VCaP (cell line): ENCODE results near the gene PGAP3.
A peak's percentile ranks its signal among the peaks of the same experiment; 100 is the strongest.

Experiments used
- H3K27ac ChIP-seq: fragments of 450-650 bp; 2 replicates; pipeline ENCODE4 v1.5.1; 2017
- TF ChIP-seq, protein P1 (sequence below): fragments of 450-650 bp; conservative IDR thresholded peaks from 2 replicates; pipeline ENCODE4 v1.5.1; 2017; ENCODE audit warnings: mild to moderate bottlenecking, moderate library complexity

PGAP3 gene

DNA sequence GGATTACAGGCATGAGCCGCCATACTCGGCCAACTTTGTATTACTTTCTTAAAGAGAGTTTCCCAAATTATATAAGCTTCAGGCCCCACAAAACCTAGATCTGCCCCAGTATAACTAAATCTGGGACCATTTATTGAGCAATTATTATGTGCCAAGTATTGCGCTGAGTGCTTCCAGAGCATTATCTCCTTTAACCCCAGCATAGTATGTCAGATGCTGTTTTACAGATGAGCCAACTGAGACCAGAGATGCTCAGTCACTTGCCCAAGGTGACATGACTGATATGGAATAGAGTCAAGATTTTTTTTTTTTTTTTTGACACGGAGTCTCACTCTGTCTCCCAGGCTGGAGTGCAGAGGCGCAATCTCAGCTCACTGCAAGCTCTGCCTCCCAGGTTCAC, 10.1 kb upstream of the PGAP3 start:
- H3K27ac ChIP-seq: no peak overlapping the region
- TF ChIP-seq, protein P1, sequence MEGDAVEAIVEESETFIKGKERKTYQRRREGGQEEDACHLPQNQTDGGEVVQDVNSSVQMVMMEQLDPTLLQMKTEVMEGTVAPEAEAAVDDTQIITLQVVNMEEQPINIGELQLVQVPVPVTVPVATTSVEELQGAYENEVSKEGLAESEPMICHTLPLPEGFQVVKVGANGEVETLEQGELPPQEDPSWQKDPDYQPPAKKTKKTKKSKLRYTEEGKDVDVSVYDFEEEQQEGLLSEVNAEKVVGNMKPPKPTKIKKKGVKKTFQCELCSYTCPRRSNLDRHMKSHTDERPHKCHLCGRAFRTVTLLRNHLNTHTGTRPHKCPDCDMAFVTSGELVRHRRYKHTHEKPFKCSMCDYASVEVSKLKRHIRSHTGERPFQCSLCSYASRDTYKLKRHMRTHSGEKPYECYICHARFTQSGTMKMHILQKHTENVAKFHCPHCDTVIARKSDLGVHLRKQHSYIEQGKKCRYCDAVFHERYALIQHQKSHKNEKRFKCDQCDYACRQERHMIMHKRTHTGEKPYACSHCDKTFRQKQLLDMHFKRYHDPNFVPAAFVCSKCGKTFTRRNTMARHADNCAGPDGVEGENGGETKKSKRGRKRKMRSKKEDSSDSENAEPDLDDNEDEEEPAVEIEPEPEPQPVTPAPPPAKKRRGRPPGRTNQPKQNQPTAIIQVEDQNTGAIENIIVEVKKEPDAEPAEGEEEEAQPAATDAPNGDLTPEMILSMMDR: no peak

DNA sequence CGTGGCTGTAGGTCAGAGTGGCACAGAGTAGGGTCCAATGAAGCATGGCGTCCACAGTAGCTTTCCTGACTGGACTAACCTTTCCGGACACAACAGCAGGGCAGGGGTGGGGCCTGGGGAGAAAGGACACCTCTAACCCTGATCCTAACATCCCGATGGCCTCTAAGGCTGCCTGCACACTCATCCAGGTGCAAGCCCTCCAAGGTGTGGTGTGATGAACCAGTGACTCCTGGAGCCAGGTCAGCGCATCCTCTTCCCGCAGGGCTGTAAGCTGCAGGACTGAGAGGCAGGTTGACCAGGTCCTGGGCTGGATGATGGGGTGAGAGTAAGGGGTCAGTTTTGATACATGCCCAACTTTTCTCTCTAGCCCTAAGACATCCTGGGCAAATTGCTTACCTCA, 8.9 kb upstream of the PGAP3 start:
- H3K27ac ChIP-seq: no peak overlapping the region

DNA sequence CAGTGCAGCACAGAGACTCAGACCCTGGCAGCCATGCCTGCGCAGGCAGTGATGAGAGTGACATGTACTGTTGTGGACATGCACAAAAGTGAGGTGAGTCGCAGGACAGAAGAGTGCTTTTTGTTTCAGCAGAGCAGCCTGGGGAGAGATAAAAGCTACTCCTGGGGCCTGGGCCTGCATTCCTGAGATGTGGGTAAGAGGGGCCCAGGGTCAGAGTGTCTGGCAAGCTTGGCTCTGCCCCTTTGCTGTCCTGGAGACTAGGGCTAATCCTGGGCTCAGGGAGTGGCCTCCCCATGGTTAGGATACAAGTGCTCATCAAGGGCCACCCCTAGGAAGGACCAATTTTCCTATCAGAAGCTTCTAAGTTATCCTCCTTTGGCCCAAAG, 7.2 kb upstream of the PGAP3 start:
- H3K27ac ChIP-seq: no peak overlapping the region

More for the DNA sequence above, 8.9 kb upstream of the PGAP3 start:
- TF ChIP-seq, protein P1: no peak

DNA sequence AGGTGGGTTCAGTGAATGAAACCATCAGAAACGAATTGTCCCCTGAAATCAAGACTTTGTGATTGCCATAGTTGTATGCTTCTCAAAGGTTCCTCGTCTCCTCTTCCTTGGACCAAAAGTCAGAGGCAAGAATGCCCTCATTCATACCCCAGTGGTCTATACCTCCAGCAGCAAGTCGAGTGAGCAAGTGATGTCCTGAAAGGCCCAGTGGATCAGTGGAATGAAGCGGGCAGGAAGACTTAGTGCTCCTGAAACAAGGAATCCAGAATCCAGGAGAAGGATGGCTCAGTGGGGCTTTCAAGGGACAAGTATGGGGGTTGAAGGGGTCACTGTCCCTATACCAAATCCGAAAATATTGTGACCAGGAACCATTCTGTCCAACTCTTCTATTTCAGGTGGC, 6.7 kb upstream of the PGAP3 start:
- no peak overlapping the region for H3K27ac ChIP-seq
- TF ChIP-seq, protein P1: no peak

More for the DNA sequence above, 7.2 kb upstream of the PGAP3 start:
- TF ChIP-seq, protein P1: no peak

- H3K27ac ChIP-seq: peak overlapping the region; percentile 93
- TF ChIP-seq, protein P1: no peak
These were observed 1.1 kb upstream of the PGAP3 start for GRCh38 chr17:39688945-39689344.

GRCh38 chr17:39688475-39688835, 598 bp upstream of the PGAP3 start:
- TF ChIP-seq, protein P1: no peak
- peak overlapping the region; percentile 93 for H3K27ac ChIP-seq

DNA sequence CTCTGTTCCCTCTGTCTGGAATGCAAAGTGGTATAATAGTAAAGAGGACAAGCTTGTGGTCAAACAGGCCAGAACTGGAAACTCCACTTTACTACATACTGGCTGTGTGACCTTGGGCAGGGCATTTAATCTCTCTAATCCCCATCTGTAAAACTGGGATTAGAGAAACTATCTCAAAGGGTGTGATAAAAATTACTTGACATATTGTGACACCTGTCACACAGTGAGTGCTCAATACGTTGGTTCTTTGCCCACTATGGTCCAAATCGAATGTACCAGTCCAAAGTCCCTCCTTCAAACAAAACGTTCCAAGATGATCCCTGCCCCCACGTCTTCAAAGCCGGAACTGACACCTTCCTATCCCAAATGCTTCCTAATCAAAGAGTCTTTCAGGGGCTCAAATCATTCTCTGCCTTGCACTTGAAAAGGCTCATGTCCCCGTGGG, 734 bp downstream of the PGAP3 start:
- TF ChIP-seq, protein P1: no peak
- H3K27ac ChIP-seq: peak overlapping the region; percentile 93
